H1 (cell line): ENCODE measurements around the gene SOHLH2. TPM values are rescaled to one million over a fixed set of nuclear protein-coding genes. Genes with fewer than 3 reads are reported as not detected.

Source experiments
- CTCF ChIA-PET: fragments of 300-600 bp; sonication (Branson Sonifier 250); formaldehyde crosslinking; loops from one replicate; lab custom pipeline; 2021; ENCODE audit not compliant: partially characterized antibody; lab: Charles Lee
- POLR2A ChIA-PET: fragments of 300-600 bp; sonication (Branson Sonifier 250); formaldehyde crosslinking; loops from one replicate; lab custom pipeline; 2021; ENCODE audit warnings: inconsistent platforms; ENCODE audit not compliant: partially characterized antibody; lab: Charles Lee
- DNase-seq, 2 experiments: peaks; one replicate each; pipeline versions ENCODE4 v3.0.0 to v3.0.0-alpha.2; 2010 to 2022; ENCODE audit warnings: low spot score in 2 of 2, low read depth in 1 of 2, mixed read lengths in 1 of 2
- FAIRE-seq: peaks from 2 replicates; lab custom pipeline; 2011; peaks lifted over from hg19 to GRCh38; lab: Jason Lieb, UNC
- H2AFZ ChIP-seq: 2 replicates; pipeline ENCODE4 v1.8.1; 2012; ENCODE audit warnings: low read length, inconsistent platforms
- H2AK5ac ChIP-seq: 2 replicates; pipeline ENCODE4 v1.6.1; 2013; ENCODE audit warnings: low read depth, low read length
- H2BK120ac ChIP-seq: replicated peaks from 2 replicates; pipeline ENCODE3; 2013; ENCODE audit warnings: low read depth, low read length, inconsistent platforms
- H2BK12ac ChIP-seq: 2 replicates; pipeline ENCODE4 v1.6.1; 2013; ENCODE audit warnings: low read depth, low read length
- H2BK15ac ChIP-seq: 2 replicates; pipeline ENCODE4 v1.6.1; 2013; ENCODE audit warnings: low read length
- H2BK20ac ChIP-seq: 2 replicates; pipeline ENCODE4 v1.6.1; 2013; ENCODE audit warnings: low read length
- H2BK5ac ChIP-seq: 2 replicates; pipeline ENCODE4 v1.6.1; 2013; ENCODE audit warnings: low read depth, low read length
- H3K14ac ChIP-seq: 2 replicates; pipeline ENCODE4 v1.6.1; 2013; ENCODE audit warnings: inconsistent platforms; ENCODE audit not compliant: insufficient read length
- H3K18ac ChIP-seq: 2 replicates; pipeline ENCODE4 v1.6.1; 2013; ENCODE audit warnings: low read length; ENCODE audit errors: extremely low read depth
- H3K23ac ChIP-seq: 2 replicates; pipeline ENCODE4 v1.6.1; 2013; ENCODE audit warnings: inconsistent platforms; ENCODE audit not compliant: insufficient read length
- H3K23me2 ChIP-seq: 2 replicates; pipeline ENCODE4 v1.6.1; 2013; ENCODE audit warnings: low read depth, low read length
- H3K27ac ChIP-seq: 2 replicates; pipeline ENCODE4 v1.6.1; 2011; ENCODE audit warnings: low read depth, low read length, inconsistent platforms
- H3K27me3 ChIP-seq, 4 experiments: replicated peaks in 1 of 4; 1 replicate in 1 of 4; 2 replicates in 3 of 4; pipeline versions ENCODE4 v1.6.1 to v1.8.1; 2011 to 2013; ENCODE audit warnings: low read length in 3 of 4, mild to moderate bottlenecking in 3 of 4, inconsistent platforms in 2 of 4, mixed read lengths in 2 of 4, moderate library complexity in 1 of 4; ENCODE audit not compliant: control insufficient read depth in 3 of 4, insufficient read depth in 3 of 4; ENCODE audit errors: extremely low read depth in 1 of 4
- H3K36me3 ChIP-seq, 4 experiments: 2 replicates each; pipeline versions ENCODE4 v1.6.1 to v1.8.1; 2011 to 2013; ENCODE audit warnings: mild to moderate bottlenecking in 4 of 4, low read length in 3 of 4, moderate library complexity in 2 of 4, control low read depth in 1 of 4, inconsistent platforms in 1 of 4; ENCODE audit not compliant: insufficient read depth in 4 of 4, control insufficient read depth in 2 of 4
- H3K4ac ChIP-seq: replicated peaks from 2 replicates; pipeline ENCODE3; 2013; ENCODE audit warnings: low read length, low read depth, mixed read lengths, inconsistent platforms; ENCODE audit not compliant: insufficient read length
- H3K4me1 ChIP-seq, 4 experiments: replicated peaks in 1 of 4; 1 replicate in 1 of 4; 2 replicates in 3 of 4; pipeline versions ENCODE4 v1.6.1 to v1.8.1; 2011 to 2013; ENCODE audit warnings: low read length in 3 of 4, inconsistent platforms in 2 of 4, mixed read lengths in 1 of 4; ENCODE audit not compliant: insufficient read depth in 4 of 4, control insufficient read depth in 3 of 4
- H3K4me2 ChIP-seq, 2 experiments: 2 replicates each; pipeline versions ENCODE4 v1.6.1 to v1.8.1; 2011 to 2013; ENCODE audit warnings: low read depth in 2 of 2, low read length in 2 of 2, control low read depth in 1 of 2, inconsistent platforms in 1 of 2, mild to moderate bottlenecking in 1 of 2; ENCODE audit not compliant: insufficient read depth in 1 of 2
- H3K4me3 ChIP-seq, 4 experiments: fragments of 200-600, 300-600 bp in 1 of 4; sonication (generic), shearing (Covaris generic), sonication (Bioruptor Twin) in 1 of 4; 2 replicates each; pipeline versions ENCODE4 v1.5.1 to v1.8.1; 2011 to 2016; ENCODE audit warnings: low read length in 4 of 4, low read depth in 3 of 4, control low read depth in 2 of 4, inconsistent platforms in 2 of 4, mild to moderate bottlenecking in 2 of 4, mixed read lengths in 1 of 4, moderate library complexity in 1 of 4; ENCODE audit not compliant: insufficient read depth in 2 of 4; ENCODE audit errors: extremely low read depth in 1 of 4
- H3K56ac ChIP-seq: replicated peaks from 2 replicates; pipeline ENCODE3; 2013; ENCODE audit warnings: low read depth, mild to moderate bottlenecking, mixed read lengths, low read length, inconsistent platforms; ENCODE audit not compliant: insufficient read length
- H3K79me1 ChIP-seq: 2 replicates; pipeline ENCODE4 v1.6.1; 2013; ENCODE audit warnings: low read depth, low read length, control low read depth
- H3K79me2 ChIP-seq, 2 experiments: 2 replicates each; pipeline versions ENCODE4 v1.6.1 to v1.8.1; 2012 to 2013; ENCODE audit warnings: low read length in 2 of 2, mild to moderate bottlenecking in 2 of 2, inconsistent platforms in 1 of 2; ENCODE audit not compliant: insufficient read depth in 2 of 2, control insufficient read depth in 1 of 2
- H3K9ac ChIP-seq, 4 experiments: replicated peaks in 1 of 4; 1 replicate in 1 of 4; 2 replicates in 3 of 4; pipeline versions ENCODE4 v1.6.1 to v1.8.1; 2011 to 2013; ENCODE audit warnings: low read depth in 3 of 4, low read length in 3 of 4, control low read depth in 2 of 4, mild to moderate bottlenecking in 2 of 4, moderate library complexity in 2 of 4, inconsistent platforms in 1 of 4; ENCODE audit errors: extremely low read depth in 1 of 4
- H3K9me3 ChIP-seq, 2 experiments: 2 replicates each; pipeline versions ENCODE4 v1.6.1 to v1.8.1; 2012 to 2013; ENCODE audit warnings: mild to moderate bottlenecking in 2 of 2, moderate library complexity in 2 of 2, control low read depth in 1 of 2, inconsistent platforms in 1 of 2, low read depth in 1 of 2, low read length in 1 of 2, mixed read lengths in 1 of 2; ENCODE audit not compliant: insufficient read depth in 2 of 2
- H4K20me1 ChIP-seq, 2 experiments: replicated peaks in 1 of 2; 2 replicates each; pipeline versions ENCODE3 to v1.8.1; 2011 to 2013; ENCODE audit warnings: inconsistent platforms in 2 of 2, low read length in 2 of 2, mild to moderate bottlenecking in 1 of 2; ENCODE audit not compliant: insufficient read depth in 2 of 2, control insufficient read depth in 1 of 2
- H4K5ac ChIP-seq: 2 replicates; pipeline ENCODE4 v1.6.1; 2013; ENCODE audit warnings: low read length, low read depth, mixed read lengths, inconsistent platforms; ENCODE audit not compliant: insufficient read length
- H4K8ac ChIP-seq: 2 replicates; pipeline ENCODE4 v1.8.0; 2013; ENCODE audit warnings: mild to moderate bottlenecking, moderate library complexity, low read length, inconsistent platforms; ENCODE audit not compliant: insufficient read depth; ENCODE audit errors: extremely low read depth
- H4K91ac ChIP-seq: replicated peaks from 2 replicates; pipeline ENCODE3; 2013; ENCODE audit warnings: low read length, mixed read lengths, inconsistent platforms; ENCODE audit not compliant: insufficient read length
- CBX8 ChIP-seq: fragments of 300-800, 300-1000 bp; sonication (generic); IDR thresholded peaks from 2 replicates; pipeline ENCODE4 v1.7.1; 2016; ENCODE audit warnings: low read depth, low read length, borderline replicate concordance
- CHD1 ChIP-seq: IDR thresholded peaks from 2 replicates; pipeline ENCODE4 v1.6.1; 2012; ENCODE audit warnings: low read depth, low read length, improper control_type of control experiment
- JUN ChIP-seq: IDR thresholded peaks from 2 replicates; pipeline ENCODE4 v1.6.1; 2011; ENCODE audit warnings: low read depth, mild to moderate bottlenecking, improper control_type of control experiment, low read length
- SUZ12 ChIP-seq: fragments of 200-600 bp; sonication (generic); IDR thresholded peaks from 2 replicates; pipeline ENCODE4 v1.6.1; 2012; ENCODE audit warnings: mild to moderate bottlenecking, inconsistent platforms, low read length, moderate library complexity, mixed read lengths
- TAF1 ChIP-seq: IDR thresholded peaks from 2 replicates; pipeline ENCODE4 v1.6.1; 2011; ENCODE audit warnings: mild to moderate bottlenecking, low read depth, low read length
- ZNF274 ChIP-seq: IDR thresholded peaks from 2 replicates; pipeline ENCODE4 v1.7.0; 2012; ENCODE audit warnings: low read length, borderline replicate concordance; ENCODE audit errors: extremely low read depth
- WGBS, 2 experiments: shearing (Covaris generic) in 1 of 2; methylation state at CpG; one replicate each; pipeline versions ENCODE4 v1.1.6 to v1.1.7; 2013 to 2015; ENCODE audit warnings: low lambda C conversion rate in 2 of 2, mixed read lengths in 2 of 2, inconsistent platforms in 1 of 2, low coverage in 1 of 2, missing lambda C conversion rate in 1 of 2; ENCODE audit not compliant: insufficient replicate concordance in 2 of 2, insufficient coverage in 1 of 2, insufficient read length in 1 of 2; ENCODE audit errors: extremely low coverage in 1 of 2, missing lambda C conversion rate in 1 of 2; 5-methylcytosine and 5-hydroxymethylcytosine counted together
- polyA plus RNA-seq, 7 experiments: library from polyadenylated mRNA; depleted of rRNA in 3 of 7; stranded (reverse) in 5 of 7; unstranded in 2 of 7; fragments of >200 nt in 5 of 7; fragments of 200-250 nt in 2 of 7; gene quantifications; 1 replicate in 5 of 7; 2 replicates in 1 of 7; 4 replicates in 1 of 7; pipeline versions ENCODE4 v1.2.1 to v1.2.3, GENCODE V29; 2011 to 2013; ENCODE audit warnings: missing spikeins in 2 of 7, mixed read lengths in 2 of 7
- total RNA-seq: library from RNA; stranded (reverse); fragmentation: NEBNext Ultra II Directional; extraction: Animal tissue kit (Norgen Biotek cat#: 25700); gene quantifications from 2 replicates; pipeline ENCODE4 v1.2.1, GENCODE V29; 2021

SOHLH2 gene
- total and polyA plus RNA-seq, 2 of the 8 experiments (the other 6 are each of a cell fraction or from before 2014, with no cell fraction given) = 6.8 to 10.3 TPM

- H3K9ac ChIP-seq = no peak overlapping the region
- H3K27me3 ChIP-seq = no peaks in the 10 kb centered on the region
- H3K36me3 ChIP-seq = peaks cover 0 to 7% (median 2%) of the 10 kb centered on the region in 4 experiments; a peak in 2 of 8 replicates
- H4K91ac ChIP-seq = no peak overlapping the region
- H2BK120ac ChIP-seq = no peak overlapping the region
- H3K4ac ChIP-seq = no peak overlapping the region
- H3K23ac ChIP-seq = no peak overlapping the region
- no peak overlapping the region for H3K27ac ChIP-seq
- no peak overlapping the region for H4K5ac ChIP-seq
- DNase-seq = no peak
- no peak overlapping the region for H4K8ac ChIP-seq
- ChIA-PET CTCF (no interaction called here), POLR2A (no interaction called here)
- H2AFZ ChIP-seq = no peak overlapping the region
- no peaks in the 10 kb centered on the region for H3K79me1 ChIP-seq
- no peak overlapping the region for H2BK12ac ChIP-seq
- H3K18ac ChIP-seq = no peak overlapping the region
- H3K4me2 ChIP-seq = no peak overlapping the region
- no peak overlapping the region for H3K4me3 ChIP-seq
- H4K20me1 ChIP-seq = no peaks in the 10 kb centered on the region
- FAIRE-seq = no peak
- H3K79me2 ChIP-seq = no peaks in the 10 kb centered on the region
- H3K14ac ChIP-seq = no peak overlapping the region
- H3K4me1 ChIP-seq = peaks cover 3 to 7% (median 5%) of the 10 kb centered on the region in 4 experiments; a peak in 4 of 7 replicates
- no peaks in the 10 kb centered on the region for H3K9me3 ChIP-seq
- WGBS, 2 experiments = 88% methylated on average over 5 of the region's 5 CpGs; no CpG with 5 or more reads in 1 of the 2 experiments
- H2AK5ac ChIP-seq = no peak overlapping the region
- no peak overlapping the region for H2BK5ac ChIP-seq
- no peaks in the 10 kb centered on the region for H3K23me2 ChIP-seq
- TF ChIP-seq CHD1 = no peak
- TF ChIP-seq CBX8 = no peak
- no peak for TF ChIP-seq TAF1
- TF ChIP-seq SUZ12 = no peak
- TF ChIP-seq ZNF274 = no peak
- TF ChIP-seq JUN = no peak
- no peak overlapping the region for H3K56ac ChIP-seq
- no peak overlapping the region for H2BK20ac ChIP-seq
- no peak overlapping the region for H2BK15ac ChIP-seq
These were observed 48.3 kb downstream of the SOHLH2 start for GRCh38 chr13:36166046-36166445.
